Suprapubic skin (tissue), 4 donors: ENCODE data around the gene CACNG5.

Experiments used
- EP300 ChIP-seq: sonication (generic); formaldehyde crosslinking; IDR thresholded peaks from one replicate; pipeline ENCODE4 v1.6.1; 2017; ENCODE audit warnings: antibody characterized with exemption
- POLR2A ChIP-seq, 2 donors: fragments of 450-650 bp; IDR thresholded peaks; one replicate each; pipeline ENCODE4 v1.6.1; 2017; ENCODE audit warnings: antibody characterized with exemption in 2 of 2, mild to moderate bottlenecking in 2 of 2, moderate library complexity in 2 of 2
- POLR2AphosphoS5 ChIP-seq, 3 donors: sonication (generic); formaldehyde crosslinking; IDR thresholded peaks; one replicate each; pipeline ENCODE4 v1.6.1; 2017; ENCODE audit warnings: antibody characterized with exemption in 3 of 3
- TF ChIP-seq, protein P1 (sequence below), 2 donors: fragments of 200-600 bp in 1 of 2; fragments of 450-650 bp in 1 of 2; sonication (generic) in 1 of 2; IDR thresholded peaks; one replicate each; pipeline ENCODE4 v1.5.1; 2016 to 2019; ENCODE audit warnings: antibody characterized with exemption in 2 of 2, mild to moderate bottlenecking in 1 of 2, moderate library complexity in 1 of 2

DNA sequence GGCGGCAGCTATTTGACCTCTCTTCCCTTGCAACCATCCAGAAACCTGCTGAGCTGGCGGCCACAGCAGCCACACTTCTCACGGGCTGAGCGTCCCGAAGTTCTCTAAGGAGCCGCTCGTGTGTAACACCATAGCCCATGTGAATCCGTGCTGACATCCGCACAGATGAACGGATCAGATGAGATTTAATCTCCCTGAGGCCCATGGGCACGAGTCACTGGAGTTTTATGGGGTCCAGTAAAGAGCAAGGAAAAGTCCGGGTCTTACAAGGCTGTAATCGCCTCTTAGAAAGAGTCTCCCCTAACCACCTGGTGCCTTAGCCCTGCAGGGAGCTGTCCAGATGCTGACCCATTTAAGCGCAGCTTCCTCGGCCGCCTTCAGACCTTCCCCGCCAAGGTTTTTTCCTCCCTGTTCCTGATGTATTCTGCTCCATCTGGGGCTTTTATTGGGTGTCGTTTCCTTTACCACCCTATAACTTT lies 5.5 kb upstream of the CACNG5 start:
- TF ChIP-seq, protein P1, sequence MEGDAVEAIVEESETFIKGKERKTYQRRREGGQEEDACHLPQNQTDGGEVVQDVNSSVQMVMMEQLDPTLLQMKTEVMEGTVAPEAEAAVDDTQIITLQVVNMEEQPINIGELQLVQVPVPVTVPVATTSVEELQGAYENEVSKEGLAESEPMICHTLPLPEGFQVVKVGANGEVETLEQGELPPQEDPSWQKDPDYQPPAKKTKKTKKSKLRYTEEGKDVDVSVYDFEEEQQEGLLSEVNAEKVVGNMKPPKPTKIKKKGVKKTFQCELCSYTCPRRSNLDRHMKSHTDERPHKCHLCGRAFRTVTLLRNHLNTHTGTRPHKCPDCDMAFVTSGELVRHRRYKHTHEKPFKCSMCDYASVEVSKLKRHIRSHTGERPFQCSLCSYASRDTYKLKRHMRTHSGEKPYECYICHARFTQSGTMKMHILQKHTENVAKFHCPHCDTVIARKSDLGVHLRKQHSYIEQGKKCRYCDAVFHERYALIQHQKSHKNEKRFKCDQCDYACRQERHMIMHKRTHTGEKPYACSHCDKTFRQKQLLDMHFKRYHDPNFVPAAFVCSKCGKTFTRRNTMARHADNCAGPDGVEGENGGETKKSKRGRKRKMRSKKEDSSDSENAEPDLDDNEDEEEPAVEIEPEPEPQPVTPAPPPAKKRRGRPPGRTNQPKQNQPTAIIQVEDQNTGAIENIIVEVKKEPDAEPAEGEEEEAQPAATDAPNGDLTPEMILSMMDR (IDR thresholded peaks at IDR 0.05), result no peak
- TF ChIP-seq EP300, result no peak
- no peak for TF ChIP-seq POLR2A (IDR thresholded peaks at IDR 0.05)
- no peak for TF ChIP-seq POLR2AphosphoS5 (IDR thresholded peaks at IDR 0.05)
